Adipocyte (in vitro differentiated cells): Measurements from ENCODE around the gene OTOP3.
"Not testable (repeated sequence)": the region's sequence is repeated elsewhere in the genome, so short reads cannot be mapped to it uniquely, and the experiment has no call there.

ENCODE experiments used
- DNase-seq: peaks from one replicate; pipeline ENCODE4 v3.0.0-alpha.2; 2015; ENCODE audit warnings: low read depth
- H3K27me3 ChIP-seq: replicated peaks from 2 replicates; pipeline ENCODE4 v1.7.0; 2013; ENCODE audit warnings: mild to moderate bottlenecking, low read length, moderate library complexity; ENCODE audit not compliant: control insufficient read depth, insufficient read depth
- H3K36me3 ChIP-seq: 2 replicates; pipeline ENCODE4 v1.7.0; 2013; ENCODE audit warnings: low read length, mild to moderate bottlenecking, moderate library complexity; ENCODE audit not compliant: control insufficient read depth, insufficient read depth, severe bottlenecking
- H3K4me1 ChIP-seq: 2 replicates; pipeline ENCODE4 v1.7.0; 2013; ENCODE audit warnings: mild to moderate bottlenecking, low read length, moderate library complexity; ENCODE audit not compliant: control insufficient read depth, insufficient read depth
- H3K4me3 ChIP-seq: 2 replicates; pipeline ENCODE4 v1.7.0; 2013; ENCODE audit warnings: mild to moderate bottlenecking, low read length, moderate library complexity
- H3K9ac ChIP-seq: 2 replicates; pipeline ENCODE4 v1.7.0; 2013; ENCODE audit warnings: mild to moderate bottlenecking, low read length, moderate library complexity
- H3K9me3 ChIP-seq: 2 replicates; pipeline ENCODE4 v1.7.0; 2013; ENCODE audit warnings: mild to moderate bottlenecking, low read length, moderate library complexity; ENCODE audit not compliant: control insufficient read depth

Gene OTOP3

DNA sequence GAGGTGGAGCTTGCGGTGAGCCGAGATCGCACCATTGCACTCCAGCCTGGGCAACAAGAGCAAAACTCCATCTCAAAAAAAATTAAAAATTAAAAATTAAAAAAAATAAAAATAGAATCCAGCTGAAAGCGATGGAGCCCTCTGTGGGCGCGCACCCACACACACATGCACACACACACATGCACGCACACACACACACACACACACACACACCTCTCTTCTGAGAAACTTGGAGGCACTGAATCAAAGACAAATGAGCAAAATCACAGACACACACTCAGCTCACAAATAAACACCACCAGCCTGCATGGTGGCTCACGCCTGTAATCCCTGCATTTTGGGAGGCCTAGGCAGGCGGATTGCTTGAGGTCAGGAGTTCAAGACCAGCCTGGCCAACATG, 32.7 kb upstream of the OTOP3 start:
- H3K4me1 ChIP-seq = no peaks in the 10 kb centered on the region

DNA sequence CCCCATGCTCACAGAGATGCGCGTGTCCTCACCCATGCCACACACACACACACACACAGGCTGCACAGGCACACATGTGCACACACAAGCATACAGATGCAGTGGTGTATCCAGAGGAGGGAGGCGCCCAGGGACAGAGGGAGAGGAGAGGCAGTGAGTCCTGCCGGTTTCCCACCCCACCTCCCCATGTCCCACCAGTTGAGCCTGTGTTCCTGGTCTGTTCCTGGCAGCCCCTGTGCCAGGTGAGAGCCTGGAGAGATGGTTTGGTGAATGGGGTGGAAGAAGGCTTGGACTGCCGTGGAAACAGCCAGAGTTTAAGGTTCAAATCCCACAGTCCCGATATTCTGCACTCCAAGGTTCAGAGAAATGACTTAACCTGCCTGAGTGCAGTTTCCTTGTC, 32.0 kb upstream of the OTOP3 start:
- Histone ChIP-seq H3K9me3 (peaks cover 4% of the 10 kb centered on the region), H3K4me3 (no peak overlapping the region), H3K36me3 (no peaks in the 10 kb centered on the region), H3K4me1 (no peaks in the 10 kb centered on the region), H3K9ac (no peak overlapping the region), H3K27me3 (peaks cover 47% of the 10 kb centered on the region)
- DNase-seq = no peak

More for the DNA sequence above, 32.7 kb upstream of the OTOP3 start:
- DNase-seq = no peak
- Histone ChIP-seq H3K4me3 (no peak overlapping the region), H3K36me3 (no peaks in the 10 kb centered on the region), H3K9ac (no peak overlapping the region), H3K27me3 (peaks cover 45% of the 10 kb centered on the region), H3K9me3 (peaks cover 4% of the 10 kb centered on the region)

DNA sequence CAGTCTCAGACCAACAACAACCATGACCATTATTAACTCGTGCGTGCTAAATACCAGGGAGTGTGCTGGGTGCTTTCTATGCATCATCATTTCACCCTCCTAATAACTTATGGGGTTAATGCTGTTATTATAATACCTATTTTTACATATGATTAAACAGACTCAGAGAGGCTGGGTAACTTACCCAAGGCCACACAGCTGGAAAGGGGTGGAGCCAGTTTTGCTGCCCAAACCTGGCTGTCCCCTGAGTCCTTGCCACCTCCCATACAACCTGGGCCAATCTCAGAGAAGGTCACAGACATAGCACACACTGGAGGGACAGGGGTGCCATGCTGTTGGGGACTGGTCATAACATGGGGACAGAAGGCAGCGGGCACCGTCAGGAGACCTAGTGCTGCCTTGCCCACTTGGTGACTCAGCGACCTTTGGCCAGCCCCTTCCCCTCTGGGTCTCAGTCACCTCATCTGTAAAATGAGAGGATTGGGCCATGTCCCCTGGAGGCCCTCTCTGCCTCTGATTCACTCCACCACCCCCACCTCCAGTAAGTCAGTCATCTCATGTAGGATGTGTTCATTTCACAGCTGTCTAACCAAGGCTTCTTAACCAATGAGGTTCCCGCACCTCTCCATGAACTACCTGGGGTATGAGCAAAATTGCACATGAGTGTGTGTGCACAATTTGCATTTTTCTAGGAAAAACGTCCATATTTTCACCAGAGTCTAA, 30.9 kb upstream of the OTOP3 start:
- no peak for DNase-seq
- Histone ChIP-seq H3K4me1 (no peaks in the 10 kb centered on the region), H3K9me3 (peaks cover under 1% of the 10 kb centered on the region), H3K4me3 (no peak overlapping the region), H3K27me3 (peaks cover 51% of the 10 kb centered on the region), H3K9ac (no peak overlapping the region), H3K36me3 (no peaks in the 10 kb centered on the region)

DNA sequence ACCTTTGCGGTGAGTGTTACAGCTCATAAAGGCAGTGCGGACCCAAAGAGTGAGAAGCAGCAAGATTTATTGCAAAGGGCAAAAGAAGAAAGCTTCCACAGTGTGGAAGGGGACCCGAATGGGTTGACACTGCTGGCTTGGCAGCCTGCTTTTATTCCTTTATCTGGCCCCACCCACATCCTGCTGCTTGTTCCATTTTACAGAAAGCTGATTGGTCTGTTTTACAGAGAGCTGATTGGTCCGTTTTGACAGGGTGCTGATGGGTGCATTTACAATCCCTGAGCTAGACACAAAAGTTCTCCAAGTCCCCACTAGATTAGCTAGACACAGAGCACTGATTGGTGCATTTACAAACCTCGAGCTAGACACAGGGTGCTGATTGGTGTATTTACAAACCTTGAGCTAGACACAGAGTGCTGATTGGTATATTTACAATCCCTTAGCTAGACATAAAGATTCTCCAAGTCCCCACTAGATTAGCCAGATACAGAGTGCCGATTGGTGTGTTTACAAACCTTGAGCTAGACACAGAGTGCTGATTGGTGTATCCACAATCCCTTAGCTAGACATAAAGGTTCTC, 29.4 kb upstream of the OTOP3 start:
- not testable (repeated sequence) for H3K4me3 ChIP-seq, H3K9me3 ChIP-seq, H3K4me1 ChIP-seq, H3K36me3 ChIP-seq, DNase-seq, H3K9ac ChIP-seq
- peaks cover 42% of the 10 kb centered on the region for H3K27me3 ChIP-seq

DNA sequence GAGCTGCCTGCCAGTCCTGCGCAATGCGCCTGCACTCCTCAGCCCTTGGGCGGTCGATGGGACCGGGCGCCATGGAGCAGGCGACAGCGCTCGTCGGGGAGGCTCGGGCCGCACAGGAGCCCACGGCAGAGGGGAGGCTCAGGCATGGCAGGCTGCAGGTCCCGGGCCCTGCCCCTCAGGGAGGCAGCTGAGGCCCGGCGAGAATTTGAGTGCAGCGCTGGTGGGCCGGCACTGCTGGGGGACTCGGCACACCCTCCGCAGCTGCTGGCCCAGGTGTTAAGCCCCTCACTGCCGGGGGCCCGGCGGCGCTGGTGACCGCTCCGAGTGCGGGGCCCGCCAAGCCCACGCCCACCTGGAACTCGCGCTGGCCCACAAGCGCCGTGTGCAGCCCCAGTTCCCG, 28.7 kb upstream of the OTOP3 start:
- Histone ChIP-seq H3K36me3 (no peaks in the 10 kb centered on the region), H3K9ac (no peak overlapping the region), H3K4me1 (no peaks in the 10 kb centered on the region), H3K4me3 (no peak overlapping the region), H3K27me3 (peaks cover 36% of the 10 kb centered on the region), H3K9me3 (no peaks in the 10 kb centered on the region)
- DNase-seq = no peak

DNA sequence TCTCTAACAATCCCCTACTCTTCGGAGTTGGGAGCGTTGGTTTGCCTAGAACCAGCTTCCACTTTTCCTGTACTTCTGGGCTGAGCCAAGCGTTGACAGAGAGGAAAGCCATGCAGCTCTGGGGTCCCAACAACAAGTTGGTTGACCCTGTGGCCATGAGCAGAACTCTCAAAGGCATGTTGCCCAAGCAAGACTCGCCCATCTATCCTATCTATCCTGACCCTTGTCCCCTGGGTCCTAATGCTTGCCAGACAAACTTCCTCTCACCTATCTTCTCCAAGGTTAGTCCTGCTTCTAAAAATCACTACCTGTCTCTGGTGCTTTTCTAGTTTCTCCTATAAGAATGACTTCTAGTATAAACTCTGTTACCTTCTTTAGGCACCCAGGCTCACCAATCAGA, 26.6 kb upstream of the OTOP3 start:
- not testable (repeated sequence) for H3K9ac ChIP-seq, H3K36me3 ChIP-seq, H3K4me3 ChIP-seq, H3K4me1 ChIP-seq, DNase-seq, H3K9me3 ChIP-seq
- H3K27me3 ChIP-seq = peaks cover 24% of the 10 kb centered on the region

DNA sequence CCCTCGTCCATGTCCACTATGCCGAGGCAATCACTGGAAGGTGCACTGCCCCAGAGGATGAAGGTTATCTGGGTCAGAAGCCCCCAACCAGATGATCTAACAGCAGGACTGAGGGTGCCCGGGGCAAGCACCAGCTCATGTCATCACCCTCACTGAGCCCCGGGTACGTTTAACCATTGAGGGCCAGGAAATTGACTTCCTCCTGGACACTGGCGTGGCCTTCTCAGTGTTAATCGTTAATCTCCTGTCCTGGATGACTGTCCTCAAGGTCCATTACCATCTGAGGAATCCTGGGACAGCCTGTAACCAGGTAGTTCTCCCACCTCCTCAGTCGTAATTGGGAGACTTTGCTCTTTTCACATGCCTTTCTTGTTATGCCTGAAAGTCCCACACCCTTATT, 24.3 kb upstream of the OTOP3 start:
- not testable (repeated sequence) for H3K36me3 ChIP-seq, DNase-seq, H3K4me3 ChIP-seq, H3K4me1 ChIP-seq, H3K9me3 ChIP-seq, H3K9ac ChIP-seq
- H3K27me3 ChIP-seq = peaks cover 24% of the 10 kb centered on the region

DNA sequence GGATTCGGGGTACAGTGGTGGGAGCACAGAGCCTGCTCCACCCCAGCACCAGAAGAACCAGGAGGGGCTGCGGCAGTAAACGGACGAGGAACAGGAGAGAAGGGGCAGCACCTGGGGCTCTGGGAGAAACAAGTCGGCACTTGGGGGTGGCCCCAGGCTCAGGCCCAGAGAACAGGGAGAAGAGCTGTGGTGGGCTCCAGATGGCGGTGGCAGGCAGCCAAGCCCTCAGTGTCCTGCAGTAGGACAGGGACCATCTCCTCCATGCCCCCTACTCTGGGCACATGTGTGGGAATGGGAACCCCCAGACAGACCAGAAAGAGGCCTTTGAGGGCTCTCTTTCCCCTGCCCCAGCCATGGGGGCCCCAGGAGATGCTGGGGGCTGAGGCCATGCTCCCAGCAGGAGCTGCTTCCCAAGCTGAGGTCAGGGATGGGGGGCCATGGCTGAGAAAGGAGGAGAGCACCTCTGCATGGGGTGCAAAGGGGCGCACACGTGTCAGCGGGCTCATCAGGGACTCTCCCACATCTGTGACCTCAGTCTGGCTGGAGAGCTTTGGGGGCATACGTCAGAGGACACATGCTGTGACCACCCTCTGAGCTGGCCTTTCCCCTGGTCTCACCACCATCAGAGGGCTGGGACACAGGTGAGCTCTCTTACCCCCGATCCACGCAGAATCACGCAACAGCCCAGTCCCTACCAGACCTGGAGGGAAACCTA, 19.4 kb upstream of the OTOP3 start:
- no peak overlapping the region for H3K9ac ChIP-seq
- H3K4me3 ChIP-seq = no peak overlapping the region
- no peak for DNase-seq

DNA sequence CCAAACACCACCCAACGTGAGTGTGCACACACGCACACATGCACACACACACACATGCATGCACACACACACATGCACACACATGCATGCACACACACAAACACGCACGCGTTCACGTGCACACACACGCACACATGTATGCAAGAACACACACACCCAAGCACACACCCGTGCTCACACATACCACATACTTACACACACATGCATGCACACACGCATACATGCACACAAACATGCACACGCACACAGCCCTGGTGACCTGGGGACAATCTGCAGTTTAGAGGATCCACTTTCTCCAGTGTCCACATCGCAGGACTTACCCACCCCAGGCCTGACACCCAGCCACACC, 18.9 kb upstream of the OTOP3 start:
- peaks cover 35% of the 10 kb centered on the region for H3K27me3 ChIP-seq
- no peaks in the 10 kb centered on the region for H3K4me1 ChIP-seq
- H3K9ac ChIP-seq = no peak overlapping the region
- H3K36me3 ChIP-seq = no peaks in the 10 kb centered on the region
- no peak overlapping the region for H3K4me3 ChIP-seq
- no peaks in the 10 kb centered on the region for H3K9me3 ChIP-seq
- DNase-seq = no peak

More for the DNA sequence above, 19.4 kb upstream of the OTOP3 start:
- Histone ChIP-seq H3K4me1 (no peaks in the 10 kb centered on the region), H3K36me3 (no peaks in the 10 kb centered on the region), H3K27me3 (peaks cover 30% of the 10 kb centered on the region), H3K9me3 (no peaks in the 10 kb centered on the region)

DNA sequence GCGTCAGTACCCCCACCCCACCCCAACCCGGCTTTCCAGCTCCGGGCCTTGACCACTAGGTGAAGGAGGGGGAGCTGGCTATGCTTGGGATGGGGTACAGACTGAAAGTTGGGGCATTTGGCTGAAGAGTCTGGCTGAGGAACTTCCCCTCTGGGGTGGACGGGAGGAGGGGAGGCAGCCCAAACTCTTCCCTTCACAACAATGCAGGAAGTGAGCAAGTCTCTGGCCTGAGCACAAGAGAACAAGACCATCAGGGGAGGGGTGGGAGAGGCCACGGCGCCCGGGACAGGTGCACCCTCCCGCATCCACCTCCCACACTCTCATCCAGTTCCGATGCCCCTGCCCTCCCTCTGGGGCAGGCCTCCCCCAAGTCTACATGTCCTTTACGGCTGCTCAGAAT, 18.3 kb upstream of the OTOP3 start:
- Histone ChIP-seq H3K27me3 (peaks cover 39% of the 10 kb centered on the region), H3K9ac (no peak overlapping the region), H3K9me3 (no peaks in the 10 kb centered on the region), H3K36me3 (no peaks in the 10 kb centered on the region), H3K4me3 (no peak overlapping the region), H3K4me1 (no peaks in the 10 kb centered on the region)
- DNase-seq = no peak

DNA sequence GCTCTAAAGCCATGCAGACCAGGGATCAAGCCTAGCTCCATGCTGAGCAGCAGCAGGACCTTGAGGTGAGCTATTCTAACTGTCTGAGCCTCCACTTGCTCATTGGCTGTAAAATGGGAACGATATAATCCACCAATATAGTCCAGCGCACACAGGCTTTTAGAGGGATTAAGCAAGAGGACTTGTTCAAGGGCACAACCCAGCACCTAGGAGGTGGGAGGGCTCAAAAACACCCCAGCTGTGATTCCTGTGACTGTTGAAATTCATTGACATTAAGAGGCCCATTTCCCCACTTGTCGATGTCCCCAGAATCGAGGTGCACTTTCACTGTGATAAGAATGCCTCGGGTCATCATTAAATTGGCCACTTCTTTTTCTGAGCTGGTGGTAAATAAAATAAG, 16.8 kb upstream of the OTOP3 start:
- DNase-seq = no peak
- Histone ChIP-seq H3K27me3 (peaks cover 46% of the 10 kb centered on the region), H3K9me3 (no peaks in the 10 kb centered on the region), H3K4me3 (no peak overlapping the region), H3K36me3 (no peaks in the 10 kb centered on the region), H3K4me1 (no peaks in the 10 kb centered on the region), H3K9ac (no peak overlapping the region)
